Heart right ventricle (tissue), 16 donors: ENCODE data around the gene IL4. TPM values are rescaled to one million over a fixed set of nuclear protein-coding genes. Genes with fewer than 3 reads are reported as not detected.

Experiments used
- ATAC-seq, 8 donors: fragments of 200-7000 bp; cut with Tn5 transposase; one replicate each; pipeline ENCODE4 v1.9.1; 2020; ENCODE audit warnings: mild to moderate bottlenecking in 8 of 8, moderate library complexity in 8 of 8, moderate number of reproducible peaks in 1 of 8
- DNase-seq, 2 donors: peaks; one replicate each; pipeline ENCODE4 v3.0.0-alpha.2; 2020
- H3K27ac ChIP-seq, 10 donors: fragments of 200-600 bp; sonication (generic) in 2 of 10; one replicate each; pipeline versions ENCODE4 v1.5.0 to v1.8.0; 2020 to 2022; ENCODE audit warnings: mild to moderate bottlenecking in 3 of 10
- H3K27me3 ChIP-seq, 7 donors: fragments of 200-600 bp; one replicate each; pipeline ENCODE4 v1.8.0; 2021 to 2022; ENCODE audit warnings: mild to moderate bottlenecking in 2 of 7
- H3K36me3 ChIP-seq, 9 donors: fragments of 200-600 bp; sonication (generic) in 1 of 9; one replicate each; pipeline versions ENCODE4 v1.5.0 to v1.8.0; 2020 to 2022; ENCODE audit warnings: mild to moderate bottlenecking in 2 of 9
- H3K4me1 ChIP-seq, 9 donors: fragments of 200-600 bp; sonication (generic) in 1 of 9; one replicate each; pipeline versions ENCODE4 v1.5.0 to v1.8.0; 2020 to 2022; ENCODE audit warnings: mild to moderate bottlenecking in 4 of 9
- H3K4me3 ChIP-seq, 10 donors: fragments of 200-600 bp; sonication (generic) in 2 of 10; one replicate each; pipeline versions ENCODE4 v1.5.0 to v1.8.0; 2020 to 2022; ENCODE audit warnings: mild to moderate bottlenecking in 7 of 10, moderate library complexity in 2 of 10
- H3K9me3 ChIP-seq, 11 donors: fragments of 200-600 bp in 10 of 11; sonication (generic) in 2 of 11; one replicate each; pipeline versions ENCODE4 v1.5.0 to v1.8.0; 2013 to 2022; ENCODE audit warnings: mild to moderate bottlenecking in 2 of 11, control low read depth in 1 of 11, moderate library complexity in 1 of 11
- CTCF ChIP-seq, 9 donors: fragments of 200-600 bp; sonication (generic) in 2 of 9; IDR thresholded peaks; one replicate each; pipeline versions ENCODE4 v1.5.0 to v1.8.0; 2021 to 2022; ENCODE audit warnings: antibody characterized with exemption in 9 of 9, mild to moderate bottlenecking in 5 of 9, moderate library complexity in 1 of 9
- WGBS, 2 donors: extraction: QIAGEN DNeasy Blood & Tissue Kit; methylation state at CpG; one replicate each; pipeline ENCODE4 v1.1.7; 2013; ENCODE audit warnings: inconsistent platforms in 1 of 2; 5-methylcytosine and 5-hydroxymethylcytosine counted together
- intact Hi-C, 10 donors: fragments of 100-400 bp; cut with DNase I; formaldehyde crosslinking; loops; one replicate each; pipeline versions ENCODE4 v1.11.1 to v1.14.2; 2022
- polyA plus RNA-seq, 2 donors: library from polyadenylated mRNA; stranded (reverse); fragments of 200-250 nt; gene quantifications; one replicate each; pipeline ENCODE4 v1.2.3, GENCODE V29; 2013
- total RNA-seq, 10 donors: library from RNA; stranded (reverse); fragmentation: NEBNext Ultra II Directional in 3 of 10; extraction: Animal tissue kit (Norgen Biotek cat#: 25700) in 3 of 10; gene quantifications; one replicate each; pipeline versions ENCODE4 v1.2.1 to v1.2.4, GENCODE V29; 2021 to 2023
- donor health status: Arrhythmogenic right ventricular cardiomyopathy.
- donor health status: ischemic (EF 13 %, LVEDD 7.1; RV severe dilation, severe dysfunction).
- donor health status: healthy with polysubstance abuse.
- donor health status: DM: no; HTN: yes; CAD: no.
- donor health status: DM: no; HTN: no; CAD: no.
- donor health status: ischemic (EF 25% LVEDD 6.9; RV normal size, moderate dysfunction).
- donor health status: ischemic (EF 25% LVEDD 5.7; RV mildly dilated, moderate dysfunction).
- donor health status: healthy.
- donor health status: DM: yes; HTN: yes; CAD: no.
- donor health status: Ischemic cardiomyopathy.
- donor health status: ischemic (EF 35%, LVEDD 5.7; RV mildly dilated, moderate dysfunction).
- donor health status: nonischemic (EF 11% LVEDD 7.7; RV severe dilation, severe dysfunction).
- donor health status: DM: yes; HTN: yes; CAD: no.
- donor health status: PGD.
- donor health status: ischemic (EF 29% LVEDD 5.4; RV normal size, mild dysfunction).
- donor health status: nonischemic (EF 23%, LVEDD 6.1; RV moderate dilation, normal function).

Gene IL4
- total and polyA plus RNA-seq, 12 donors, result not detected

GRCh38 chr5:132658381-132659302 lies 15.1 kb upstream of the IL4 start:
- DNase-seq (no peak), ATAC-seq (no peak)
- H3K36me3 ChIP-seq, result no peaks in the 10 kb centered on the region
- 91 to 93% methylated on average over 9 of the region's 9 CpGs for WGBS, 2 donors
- no peak overlapping the region for H3K4me3 ChIP-seq
- TF ChIP-seq CTCF (IDR thresholded peaks at IDR 0.05), result no peak
- H3K9me3 ChIP-seq, result no peaks in the 10 kb centered on the region
- no peak overlapping the region for H3K27ac ChIP-seq
- H3K4me1 ChIP-seq, result peaks cover 0 to 14% (median 10%) of the 10 kb centered on the region in 9 donors
- intact Hi-C loops, result no loop called here
- peaks cover 0 to 41% (median 35%) of the 10 kb centered on the region in 7 donors for H3K27me3 ChIP-seq

GRCh38 chr5:132659598-132660493 lies 13.9 kb upstream of the IL4 start:
- no peak for ATAC-seq
- Histone ChIP-seq H3K27ac (no peak overlapping the region), H3K4me1 (peaks cover 0 to 21% (median 10%) of the 10 kb centered on the region in 9 donors), H3K36me3 (no peaks in the 10 kb centered on the region), H3K4me3 (no peak overlapping the region), H3K9me3 (no peaks in the 10 kb centered on the region), H3K27me3 (peaks cover 0 to 29% (median 23%) of the 10 kb centered on the region in 7 donors)
- DNase-seq, result no peak
- no peak for TF ChIP-seq CTCF (IDR thresholded peaks at IDR 0.05)
- WGBS, 2 donors, result 94 to 95% methylated on average over 23 of the region's 23 CpGs
- intact Hi-C loops, result no loop called here

GRCh38 chr5:132661231-132662003 lies 12.4 kb upstream of the IL4 start:
- no peak overlapping the region for H3K4me3 ChIP-seq
- no peak for TF ChIP-seq CTCF (IDR thresholded peaks at IDR 0.05)
- WGBS, 2 donors, result 82 to 85% methylated on average over 12 of the region's 12 CpGs
- no peaks in the 10 kb centered on the region for H3K36me3 ChIP-seq
- H3K4me1 ChIP-seq, result peaks cover 0 to 14% (median 3%) of the 10 kb centered on the region in 9 donors
- no peaks in the 10 kb centered on the region for H3K9me3 ChIP-seq
- H3K27me3 ChIP-seq, result peaks cover 0 to 13% (median 8%) of the 10 kb centered on the region in 7 donors
- H3K27ac ChIP-seq, result no peak overlapping the region
- DNase-seq, result no peak
- intact Hi-C loops, result no loop called here
- no peak for ATAC-seq
